Urinary bladder (tissue), 2 donors: ENCODE measurements around the gene HMX3. TPM values are rescaled to one million over a fixed set of nuclear protein-coding genes. Genes with fewer than 3 reads are reported as not detected.

ENCODE experiments used
- polyA plus RNA-seq: library from polyadenylated mRNA; stranded (reverse); fragments of 200-250 nt; gene quantifications from one replicate; pipeline ENCODE4 v1.2.3, GENCODE V29; 2013
- total RNA-seq: library from RNA; depleted of rRNA; stranded (reverse); fragments of >200 nt; gene quantifications from one replicate; pipeline ENCODE4 v1.2.3, GENCODE V29; 2014
- donor health status: healthy.

The HMX3 gene
- total and polyA plus RNA-seq, 2 donors: not detected

Other genes starting within 250 kb of the HMX3 start
- not detected for gene FAM24A, start 225.4 kb upstream of the HMX3 start, total RNA-seq
- not detected for gene FAM24A, start 225.4 kb upstream of the HMX3 start, polyA plus RNA-seq
- gene C10orf88, start 181.7 kb upstream of the HMX3 start, total RNA-seq: 18.5 TPM
- gene C10orf88, start 181.7 kb upstream of the HMX3 start, polyA plus RNA-seq: 6.0 TPM
- gene PSTK, start 155.6 kb upstream of the HMX3 start, total RNA-seq: 5.0 TPM
- 3.1 TPM for gene PSTK, start 155.6 kb upstream of the HMX3 start, polyA plus RNA-seq
- gene IKZF5, start 127.2 kb upstream of the HMX3 start, total RNA-seq: 19.1 TPM
- gene IKZF5, start 127.2 kb upstream of the HMX3 start, polyA plus RNA-seq: 8.6 TPM
- 24.0 TPM for gene ACADSB, start 127.0 kb upstream of the HMX3 start, total RNA-seq
- gene ACADSB, start 127.0 kb upstream of the HMX3 start, polyA plus RNA-seq: 12.7 TPM
- not detected for gene HMX2, start 12.2 kb downstream of the HMX3 start, total RNA-seq
- gene HMX2, start 12.2 kb downstream of the HMX3 start, polyA plus RNA-seq: not detected
- 115 TPM for gene BUB3, start 18.4 kb downstream of the HMX3 start, total RNA-seq
- 69.8 TPM for gene BUB3, start 18.4 kb downstream of the HMX3 start, polyA plus RNA-seq